RPMI7951 (cell line): ENCODE results near the gene PRM2. TPM values are rescaled to one million over a fixed set of nuclear protein-coding genes. Genes with fewer than 3 reads are reported as not detected.
A peak's percentile ranks its signal among the peaks of the same experiment; 100 is the strongest.

Experiments
- DNase-seq: peaks from one replicate; pipeline ENCODE4 v3.0.0-alpha.2; 2012; ENCODE audit warnings: low read depth
- total RNA-seq: library from RNA; depleted of rRNA; stranded (reverse); fragments of >200 nt; shearing (Covaris generic); gene quantifications from 2 replicates; pipeline ENCODE4 v1.2.3, GENCODE V29; 2014

PRM2 gene
- total RNA-seq, 1 experiment from 2014 or later, result not detected

DNA sequence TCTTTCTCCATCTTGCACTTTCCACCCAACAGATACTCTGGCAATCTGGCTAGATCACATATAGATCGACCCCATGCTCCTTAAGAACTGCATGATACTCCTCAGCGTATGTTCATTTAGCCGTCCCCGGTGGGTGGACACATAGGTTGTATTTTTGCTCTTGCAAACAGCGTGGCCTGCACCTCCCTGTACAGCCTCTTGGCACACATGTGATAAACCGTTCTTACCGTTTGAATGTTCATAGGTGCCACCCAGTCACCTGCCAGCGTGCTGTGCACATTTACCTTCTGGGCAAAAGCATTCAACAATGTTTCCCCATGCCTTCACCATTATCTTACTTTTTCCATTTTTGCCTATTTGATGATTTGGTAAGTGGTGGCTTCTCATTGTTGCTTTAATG lies 13.4 kb downstream of the PRM2 start:
- DNase-seq, result no peak

DNA sequence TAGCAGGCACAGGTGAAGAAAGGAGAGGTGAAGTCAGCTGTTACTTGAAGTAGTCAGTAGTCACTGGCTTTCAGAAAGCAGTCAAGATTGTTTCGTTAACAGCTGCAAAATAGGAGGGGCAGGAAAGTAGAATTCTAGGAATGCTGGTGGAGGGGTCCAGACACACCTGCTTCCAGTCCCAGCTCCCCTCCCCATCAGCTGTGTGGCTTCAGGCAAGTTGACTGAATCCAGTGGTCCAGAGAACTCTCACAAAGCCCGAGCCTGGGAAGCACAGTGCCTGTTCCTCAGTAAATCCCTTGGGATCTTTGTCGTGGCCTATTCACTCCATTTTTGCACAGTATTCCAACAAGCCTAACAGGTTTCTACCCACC lies 15.7 kb downstream of the PRM2 start:
- DNase-seq, result no peak

DNA sequence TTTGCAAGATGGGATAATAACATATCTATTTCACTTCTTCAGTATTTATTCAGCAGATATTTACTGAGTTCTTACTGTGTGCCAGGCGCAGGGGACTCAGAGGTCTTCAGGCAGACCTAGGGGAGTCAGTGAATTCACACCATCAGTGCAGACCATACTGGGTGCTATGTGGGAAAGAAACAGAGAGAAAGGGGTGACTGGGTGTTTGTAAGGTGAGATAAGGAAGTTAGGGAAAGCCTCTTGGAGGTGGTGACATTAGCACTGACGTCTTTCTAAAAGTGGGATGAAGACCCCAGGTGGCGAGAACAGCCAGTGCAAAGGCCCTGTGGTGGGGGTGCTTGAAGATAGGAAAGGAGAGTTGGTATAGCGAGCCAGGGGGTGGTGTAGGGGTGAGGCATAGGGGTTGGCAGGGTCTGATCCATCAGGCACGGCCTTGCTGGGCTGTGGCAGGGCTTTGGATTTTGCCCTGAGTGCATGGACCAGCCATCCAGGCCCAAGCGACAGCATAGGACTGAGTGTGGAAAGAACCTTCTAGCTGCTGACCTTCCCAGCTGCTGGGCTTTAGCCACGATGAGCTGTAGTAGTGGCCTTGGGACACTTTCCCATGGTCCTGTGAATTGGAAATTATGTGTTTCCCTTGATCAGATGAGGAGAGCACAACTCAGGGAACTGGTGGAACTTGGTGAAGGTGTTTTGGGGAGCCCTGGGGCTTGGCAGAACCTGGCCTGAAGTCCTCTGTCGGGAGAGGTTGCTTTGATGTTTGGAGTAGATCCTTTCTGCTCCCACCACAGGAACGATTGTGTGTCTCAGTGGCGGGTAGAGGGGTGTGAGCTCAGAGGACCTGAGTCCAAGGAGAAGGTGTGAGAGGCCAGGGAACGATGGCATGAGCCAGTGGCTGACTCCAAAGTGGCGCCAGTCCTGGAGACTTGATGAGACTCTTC lies 16.4 kb downstream of the PRM2 start:
- no peak for DNase-seq

DNA sequence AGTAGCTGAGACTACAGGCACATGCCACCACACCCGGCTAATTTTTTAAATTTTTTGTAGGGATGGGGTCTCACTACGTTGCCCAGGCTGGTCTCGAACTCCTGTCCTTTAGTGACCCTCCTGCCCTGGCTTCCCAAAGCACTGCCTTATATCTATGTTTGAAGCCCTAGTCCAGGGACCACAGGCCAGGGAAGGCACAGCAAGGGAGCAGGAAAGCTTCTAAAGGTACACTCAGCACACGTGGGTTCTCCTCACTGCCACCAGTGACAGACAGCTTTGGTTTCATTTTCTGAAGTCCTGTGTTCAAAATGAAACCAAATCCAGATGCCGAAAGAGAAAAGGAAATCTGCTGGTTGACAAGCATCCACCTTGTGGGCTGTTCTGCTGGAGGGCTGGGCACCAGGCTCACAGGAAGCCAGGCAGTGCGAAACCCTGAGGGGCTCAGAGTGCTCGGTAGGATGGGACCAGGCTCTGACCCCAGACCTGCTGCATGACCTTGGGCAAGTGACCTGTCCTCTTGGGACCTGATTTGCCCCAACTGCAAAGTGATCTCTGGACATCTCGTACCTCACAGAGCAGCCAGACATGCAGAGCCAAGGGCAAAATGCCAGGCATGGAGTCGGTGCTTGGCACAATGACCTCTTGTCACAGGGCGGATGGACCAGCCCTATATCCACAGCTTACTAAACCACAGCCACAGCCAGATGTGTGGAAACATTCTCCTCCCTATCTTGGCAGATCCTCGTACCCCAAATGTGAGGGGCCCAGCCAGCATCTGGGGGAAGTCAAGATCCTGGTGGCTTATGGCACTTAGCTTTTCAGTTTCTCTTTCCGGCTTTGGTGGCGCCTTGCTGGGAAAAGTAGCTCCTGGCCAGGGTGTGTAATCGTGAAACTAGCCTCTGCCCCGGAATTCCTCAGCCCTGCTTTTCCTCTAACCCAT lies 17.5 kb downstream of the PRM2 start:
- DNase-seq, result peak; percentile 75

DNA sequence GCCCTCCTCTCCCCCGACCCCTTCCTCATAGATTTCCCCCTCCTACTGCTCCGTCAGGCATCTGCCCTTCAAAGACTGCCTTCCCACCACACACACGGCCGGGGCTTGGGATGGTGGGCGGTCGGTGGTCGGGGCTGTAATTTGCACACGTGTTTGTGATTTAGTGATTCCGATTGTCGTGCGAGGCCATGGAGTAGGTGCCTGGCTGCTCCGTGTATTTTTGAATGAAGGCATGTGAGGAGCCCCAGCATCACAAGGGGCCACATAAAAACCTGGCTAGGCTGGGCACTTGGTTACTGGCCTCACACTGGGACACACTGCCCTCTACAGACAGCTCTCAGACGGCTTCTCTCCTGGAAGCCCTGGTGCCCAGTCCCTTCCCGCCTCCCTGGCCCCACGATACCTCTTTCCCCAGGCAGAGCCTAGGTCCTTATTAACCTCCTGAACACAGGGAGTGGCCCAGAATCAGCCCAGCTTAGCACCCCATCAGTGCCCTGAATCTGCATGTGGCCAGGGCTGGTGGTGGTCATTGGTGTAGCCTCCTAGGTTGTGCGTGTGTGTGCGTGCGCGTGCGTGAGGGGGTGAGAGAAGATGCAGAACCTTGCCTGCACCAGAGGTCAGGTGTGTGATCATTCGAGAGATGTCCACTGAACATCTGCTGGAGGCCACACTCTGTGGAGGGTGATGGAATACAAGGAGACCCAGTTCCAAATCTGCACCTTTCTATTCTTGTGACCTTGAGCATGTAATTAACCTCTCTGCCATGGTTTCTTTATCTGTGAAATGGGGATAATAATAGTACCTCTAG lies 18.9 kb downstream of the PRM2 start:
- DNase-seq, result peak; percentile 83

DNA sequence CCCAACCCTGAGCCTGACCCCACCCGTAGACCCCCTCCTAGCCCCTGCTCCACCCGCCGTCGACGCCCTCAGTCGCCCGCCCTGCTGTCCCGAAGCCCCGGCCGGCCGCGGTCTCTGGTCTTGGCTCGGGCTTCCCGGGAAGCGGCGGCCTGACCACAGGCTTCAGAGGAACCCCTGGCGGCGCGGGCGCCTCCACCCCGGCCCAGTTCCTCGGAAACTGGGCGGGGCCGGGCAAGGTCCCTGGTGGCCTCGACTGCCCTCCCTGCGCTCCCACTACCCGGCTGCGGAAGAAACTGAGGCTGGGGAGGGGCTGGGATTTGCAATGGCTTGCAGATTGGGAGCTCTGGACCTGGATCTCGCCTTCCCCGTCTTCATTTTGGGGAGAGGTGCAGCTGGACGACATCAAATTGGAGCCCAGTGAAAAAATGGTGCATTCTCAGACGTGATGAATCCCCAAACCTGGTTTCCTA lies 19.6 kb downstream of the PRM2 start:
- peak; percentile 79 for DNase-seq

DNA sequence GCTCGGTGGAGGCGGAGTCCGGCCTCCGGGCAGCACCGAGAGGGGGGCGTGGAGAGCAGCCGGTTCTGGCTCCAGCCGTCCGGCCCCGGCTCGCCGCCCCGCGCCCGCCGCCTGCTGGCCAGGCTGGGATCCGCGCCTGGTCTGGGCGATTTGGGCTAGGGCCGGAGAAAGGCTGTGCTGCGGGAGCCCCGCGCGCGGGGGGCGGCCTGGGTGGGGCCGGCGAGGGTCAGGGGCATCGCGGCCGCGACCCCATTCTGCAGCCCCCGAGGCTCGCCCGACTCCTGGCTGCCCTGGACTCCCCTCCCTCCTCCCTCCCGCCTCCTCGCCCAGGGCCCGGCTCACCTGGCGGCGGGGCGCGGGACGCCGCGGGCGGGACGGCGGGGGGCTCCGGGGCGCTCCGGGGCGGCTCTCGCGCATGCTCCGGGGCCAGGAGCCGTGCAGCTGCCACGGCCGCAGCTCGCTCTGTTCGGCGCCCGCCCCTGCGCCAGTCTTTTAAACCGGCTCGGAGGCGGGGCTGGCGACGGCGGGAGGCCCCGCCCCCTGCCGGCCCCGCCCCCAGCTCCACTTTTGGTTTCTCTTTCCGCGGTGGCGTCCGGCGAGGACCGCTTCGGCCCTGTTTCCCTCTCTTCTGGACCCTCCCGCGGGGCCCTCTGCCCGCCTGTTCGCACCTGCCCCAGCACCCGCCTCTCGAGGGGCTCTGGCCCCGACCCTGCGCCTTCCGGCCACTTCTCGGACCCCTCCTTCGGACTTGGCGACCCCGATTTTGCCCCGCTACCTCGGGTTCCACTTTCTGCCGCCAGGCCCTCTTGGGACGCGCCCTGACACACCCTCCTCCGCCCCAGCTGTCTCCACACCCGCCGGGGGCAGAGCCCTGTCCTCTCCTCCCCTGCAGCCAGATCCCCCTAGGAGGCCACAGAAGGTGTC lies 20.3 kb downstream of the PRM2 start, which contains the start of gene SOCS1:
Gene SOCS1 (minus strand): TSS at position 468 of the 924 bp plus-strand sequence. CDS start 726 bp downstream, outside the sequence.
- peak; percentile 86 for DNase-seq

DNA sequence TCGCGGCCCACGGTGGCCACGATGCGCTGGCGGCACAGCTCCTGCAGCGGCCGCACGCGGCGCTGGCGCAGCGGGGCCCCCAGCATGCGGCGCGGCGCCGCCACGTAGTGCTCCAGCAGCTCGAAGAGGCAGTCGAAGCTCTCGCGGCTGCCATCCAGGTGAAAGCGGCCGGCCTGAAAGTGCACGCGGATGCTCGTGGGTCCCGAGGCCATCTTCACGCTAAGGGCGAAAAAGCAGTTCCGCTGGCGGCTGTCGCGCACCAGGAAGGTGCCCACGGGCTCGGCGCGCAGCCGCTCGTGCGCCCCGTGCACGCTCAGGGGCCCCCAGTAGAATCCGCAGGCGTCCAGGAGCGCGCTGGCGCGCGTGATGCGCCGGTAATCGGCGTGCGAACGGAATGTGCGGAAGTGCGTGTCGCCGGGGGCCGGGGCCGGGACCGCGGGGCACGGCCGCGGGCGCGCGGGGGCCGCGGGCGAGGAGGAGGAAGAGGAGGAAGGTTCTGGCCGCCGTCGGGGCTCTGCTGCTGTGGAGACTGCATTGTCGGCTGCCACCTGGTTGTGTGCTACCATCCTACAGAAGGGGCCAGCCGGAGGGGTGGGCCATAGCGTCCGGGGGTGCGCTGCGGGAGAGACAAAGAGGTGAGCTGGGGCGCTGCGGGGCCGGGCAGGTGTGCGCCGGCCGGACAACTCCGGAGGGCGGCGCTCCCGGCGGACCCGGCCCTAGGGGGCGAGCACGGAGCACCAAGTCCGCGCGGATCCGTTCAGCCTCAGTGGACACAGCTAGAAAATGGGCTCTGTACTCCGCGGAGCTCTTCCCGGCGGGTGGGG lies 21.2 kb downstream of the PRM2 start:
- DNase-seq, result peak; percentile 33

DNA sequence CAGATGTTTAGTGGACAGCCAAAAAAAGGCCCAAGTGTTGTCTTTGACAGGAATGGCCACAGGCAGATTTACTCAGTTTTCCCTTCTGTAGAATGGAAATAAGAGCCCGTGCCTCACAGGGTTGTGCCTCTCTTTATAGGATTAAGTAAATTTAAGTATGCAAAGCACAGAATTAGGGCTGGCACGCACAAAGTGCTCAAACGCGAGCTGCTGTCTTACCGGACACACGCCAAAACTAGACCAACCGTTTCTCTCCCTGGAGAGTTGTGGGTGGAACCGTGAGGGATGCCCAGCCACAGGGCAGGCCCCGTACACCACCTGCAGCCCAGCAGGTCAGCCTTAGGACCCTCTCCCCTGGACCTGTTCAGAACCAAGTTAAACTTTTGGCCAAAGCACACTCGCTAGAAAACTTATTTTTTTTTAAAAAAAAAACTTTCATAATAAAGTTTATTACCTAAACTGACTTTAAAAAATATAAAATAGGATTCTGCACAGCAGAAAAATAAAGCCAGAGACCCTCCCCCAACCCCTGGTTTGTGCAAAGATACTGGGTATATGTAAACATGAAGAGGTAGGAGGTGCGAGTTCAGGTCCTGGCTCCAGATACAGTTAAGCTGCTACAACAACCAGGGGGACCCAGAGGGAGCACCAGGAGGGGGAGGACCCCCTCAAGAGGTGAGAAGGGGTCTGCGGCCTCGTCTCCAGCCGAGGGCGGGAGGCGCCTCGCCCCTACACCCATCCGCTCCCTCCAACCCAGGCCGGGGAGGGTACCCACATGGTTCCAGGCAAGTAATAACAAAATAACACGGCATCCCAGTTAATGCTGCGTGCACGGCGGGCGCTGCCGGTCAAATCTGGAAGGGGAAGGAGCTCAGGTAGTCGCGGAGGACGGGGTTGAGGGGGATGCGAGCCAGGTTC lies 22.0 kb downstream of the PRM2 start:
- DNase-seq, result no peak

DNA sequence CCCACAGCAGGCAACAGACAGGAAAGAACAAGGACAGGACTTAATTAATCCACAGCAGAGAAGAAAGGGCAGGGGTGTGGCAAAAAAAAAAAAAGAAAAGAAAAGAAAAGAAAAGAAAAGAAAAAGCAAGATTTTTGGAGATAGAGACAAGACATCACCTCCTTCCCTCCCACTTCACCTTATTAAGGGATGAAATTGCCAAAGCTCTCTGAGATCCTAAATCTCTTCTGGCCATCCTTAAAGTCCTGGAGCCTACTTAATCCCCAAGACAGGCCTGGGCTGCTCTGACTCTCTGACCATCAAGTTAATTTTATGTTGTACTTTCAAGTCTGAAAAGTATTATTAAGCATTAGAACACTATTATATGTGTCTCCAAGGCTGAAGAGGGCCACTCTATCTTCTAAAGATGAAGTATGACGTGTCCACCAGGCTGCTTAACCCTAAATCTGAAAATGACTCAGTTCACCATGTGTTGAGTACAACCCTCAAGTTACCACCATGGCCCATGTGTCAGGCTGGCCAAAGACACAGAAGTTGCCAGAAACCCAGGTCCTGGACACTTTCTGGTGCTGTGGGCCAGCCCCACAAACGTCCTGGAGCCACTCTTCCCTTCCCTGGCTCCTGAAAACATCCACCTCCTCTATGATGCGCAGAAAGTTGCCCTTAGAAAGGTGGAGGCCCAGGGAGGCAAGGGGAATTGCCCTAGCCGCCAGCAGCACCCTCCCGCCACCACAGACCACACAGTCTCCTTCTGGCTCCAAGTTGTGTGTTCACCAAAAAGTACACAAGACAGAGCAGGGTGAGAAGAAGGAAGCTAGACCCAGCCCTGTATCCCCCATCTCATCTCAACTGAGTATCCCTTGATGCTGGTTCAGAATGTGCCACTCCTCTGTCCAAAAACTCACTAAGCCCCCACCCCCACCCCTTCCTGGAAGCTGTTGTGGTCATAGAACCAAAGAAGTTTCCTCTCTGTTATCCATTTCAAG lies 23.0 kb downstream of the PRM2 start:
- peak; percentile 61 for DNase-seq

DNA sequence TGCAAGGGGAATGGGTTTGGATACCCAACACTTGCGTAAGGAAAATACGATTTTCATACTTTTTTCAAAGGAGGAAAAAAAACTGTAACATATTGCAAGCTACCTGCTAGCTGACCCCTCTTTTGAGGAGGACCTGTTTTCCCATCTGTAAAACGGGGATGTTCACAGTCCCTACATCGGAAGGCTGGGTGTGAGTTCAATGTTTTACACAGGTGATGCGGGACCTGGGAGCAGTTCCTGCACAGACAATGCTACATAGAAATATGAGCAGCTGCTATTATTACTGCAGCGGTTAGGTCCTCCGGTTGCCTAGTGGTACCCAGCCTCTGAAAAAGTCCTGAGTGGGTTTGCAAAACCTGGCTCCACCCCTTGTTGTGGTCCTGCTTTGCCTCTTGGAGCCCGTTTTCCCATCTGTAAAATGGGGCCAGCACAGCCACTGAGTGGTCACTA lies 23.8 kb downstream of the PRM2 start:
- no peak for DNase-seq

DNA sequence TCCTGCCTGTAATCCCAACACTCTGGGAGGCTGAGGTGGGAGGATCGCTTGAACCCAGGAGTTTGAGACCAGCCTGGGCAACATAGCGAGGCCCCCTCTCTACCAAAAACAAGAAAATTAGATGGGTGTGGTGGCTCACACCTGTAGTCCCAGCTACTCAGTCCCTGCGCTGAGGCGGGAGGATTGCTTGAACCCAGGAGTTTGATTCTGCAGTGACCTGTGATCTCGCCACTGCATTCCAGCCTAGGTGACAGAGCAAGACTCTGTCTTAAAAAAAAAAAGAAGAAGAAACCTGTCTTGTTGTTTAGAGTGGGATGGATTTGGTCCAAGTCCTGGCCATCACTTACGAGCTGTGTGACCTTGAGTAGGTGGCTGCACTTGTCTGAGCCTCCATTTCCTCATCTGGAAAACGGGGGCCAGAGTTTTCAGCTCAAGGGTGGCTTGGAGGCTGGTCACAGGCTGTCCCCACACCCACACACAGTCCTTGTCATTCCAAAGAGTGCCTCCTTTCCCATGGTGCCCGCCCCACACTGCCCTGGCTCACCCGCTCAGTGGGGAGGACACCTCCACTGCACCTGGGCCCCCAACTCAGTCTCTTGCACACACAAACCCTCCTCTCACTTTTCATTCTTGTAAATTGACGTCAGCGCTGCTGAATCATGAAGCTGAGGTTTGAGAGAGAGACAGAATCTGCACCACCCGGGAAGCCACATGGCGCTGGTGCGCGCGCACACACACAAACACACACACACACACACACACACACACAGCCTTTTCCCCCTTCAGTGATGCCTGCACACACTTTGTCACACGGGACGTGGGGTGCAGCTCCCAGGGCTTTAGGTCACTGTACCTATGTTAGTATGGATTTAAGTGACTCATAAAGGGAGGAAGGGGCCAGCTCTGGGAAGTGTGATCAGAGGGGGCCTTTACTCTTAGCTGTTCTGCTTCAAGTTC lies 24.5 kb downstream of the PRM2 start:
- DNase-seq, result peak; percentile 43

DNA sequence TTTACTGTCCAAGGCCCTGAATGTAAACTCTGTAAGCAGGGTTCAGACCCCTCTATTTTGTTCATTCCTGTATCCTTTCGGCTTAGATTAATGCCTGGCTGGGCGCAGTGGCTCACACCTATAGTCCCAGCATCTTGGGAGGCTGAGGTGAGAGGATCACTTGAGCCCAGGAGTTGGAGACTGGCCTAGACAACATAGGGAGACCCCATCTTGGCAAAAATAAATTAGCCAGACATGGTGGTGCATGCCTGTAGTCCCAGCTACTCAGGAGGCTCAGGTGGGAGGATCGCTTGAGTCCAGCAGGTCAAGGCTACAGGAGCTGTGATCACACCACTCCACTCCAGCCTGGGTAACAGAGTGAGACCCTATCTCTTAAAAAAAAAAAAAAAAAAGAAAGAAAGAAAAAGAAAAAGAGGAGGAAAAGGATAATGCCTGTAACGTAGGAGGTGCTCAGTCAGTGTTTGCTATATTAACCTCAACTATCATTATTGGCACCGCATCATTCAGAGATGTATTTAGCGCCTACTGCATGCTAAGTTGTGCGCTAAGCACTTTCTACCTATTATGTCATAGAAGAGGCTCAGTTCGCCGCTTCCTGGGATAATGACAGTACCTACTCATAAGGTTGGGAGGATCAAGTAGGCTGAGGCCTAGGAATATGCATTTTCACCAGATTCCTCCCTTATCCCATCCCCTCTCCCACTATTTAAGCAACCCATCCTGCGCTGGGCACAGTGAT lies 25.3 kb downstream of the PRM2 start:
- DNase-seq, result peak; percentile 36

DNA sequence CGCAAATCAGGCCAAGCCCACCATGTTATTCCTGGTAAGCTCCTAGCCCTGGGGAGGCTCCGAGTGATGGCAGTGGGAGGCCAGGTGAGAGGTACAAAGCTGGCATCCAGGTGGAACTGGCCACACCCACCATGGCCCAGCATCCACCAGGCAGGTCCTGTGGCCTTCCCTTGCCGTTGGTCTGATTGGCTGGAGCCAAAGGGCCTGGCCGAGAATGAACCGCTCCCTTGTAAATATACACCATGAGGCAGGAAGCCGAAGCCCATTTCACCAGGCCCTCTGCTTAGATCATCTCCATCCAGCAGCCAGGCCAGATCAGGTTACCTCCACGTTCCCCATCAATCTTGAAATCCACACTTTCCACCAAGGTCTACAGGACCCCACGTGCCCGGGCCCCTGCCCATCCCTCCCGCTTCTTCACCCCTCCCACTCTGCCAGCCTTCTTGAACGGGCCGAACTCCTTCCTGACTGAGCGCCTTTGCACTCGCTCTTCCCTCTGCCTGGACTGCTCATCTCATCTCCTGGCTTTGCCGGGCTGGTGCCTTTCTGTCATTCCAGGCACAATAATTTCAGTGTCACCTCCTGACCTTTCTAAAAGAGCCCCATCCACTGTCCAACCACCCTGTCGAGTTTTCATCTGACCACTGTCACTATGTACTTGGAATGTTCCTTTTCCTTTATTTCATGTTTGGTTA lies 26.0 kb downstream of the PRM2 start:
- DNase-seq, result peak; percentile 67
